HEK293 (cell line): ENCODE results near the gene TRMT44.

Source experiments
- CTCF ChIA-PET: fragments of 350-600 bp; formaldehyde crosslinking; extraction: SDS; loops from one replicate; lab custom pipeline; 2021; ENCODE audit warnings: antibody characterized with exemption; lab: Yijun Ruan, JAX
- POLR2A ChIA-PET: fragments of 300-600 bp; formaldehyde crosslinking; extraction: SDS; loops from one replicate; lab custom pipeline; 2020; ENCODE audit warnings: antibody characterized with exemption, inconsistent platforms; lab: Yijun Ruan, JAX
- H3K27ac ChIP-seq: fragments of 200-500 bp; sonication (Bioruptor generic); 2 replicates; pipeline ENCODE4 v1.5.1; 2014; ENCODE audit warnings: low read depth, low read length, control low read depth, inconsistent platforms; ENCODE audit errors: extremely low read depth
- H3K36me3 ChIP-seq, 2 experiments: fragments of 200-500 bp in 1 of 2; sonication (Bioruptor generic) in 1 of 2; 1 replicate in 1 of 2; 2 replicates in 1 of 2; pipeline ENCODE4 v1.5.1; 2014 to 2017; ENCODE audit warnings: inconsistent platforms in 2 of 2, low read length in 2 of 2; ENCODE audit not compliant: control insufficient read depth in 2 of 2, insufficient read depth in 1 of 2
- H3K4me1 ChIP-seq: fragments of 200-500 bp; sonication (Bioruptor generic); 2 replicates; pipeline ENCODE4 v1.5.1; 2014; ENCODE audit warnings: mild to moderate bottlenecking, low read length, inconsistent platforms; ENCODE audit not compliant: control insufficient read depth, insufficient read depth
- H3K4me3 ChIP-seq: 2 replicates; pipeline ENCODE4 v1.5.1; 2011; ENCODE audit warnings: low read depth, mild to moderate bottlenecking, control low read depth, low read length, moderate library complexity
- H3K9me3 ChIP-seq: fragments of 200-500 bp; sonication (Bioruptor generic); 2 replicates; pipeline ENCODE4 v1.5.1; 2014; ENCODE audit warnings: low read depth, low read length, inconsistent platforms; ENCODE audit not compliant: control insufficient read depth, insufficient read depth
- GLIS1 ChIP-seq: fragments of 450-650 bp; formaldehyde crosslinking; IDR thresholded peaks from 2 replicates; pipeline ENCODE4 v1.5.1; 2016; ENCODE audit warnings: missing biosample characterization, missing genetic modification characterization
- IKZF3 ChIP-seq: fragments of 450-650 bp; IDR thresholded peaks from 2 replicates; pipeline ENCODE4 v1.5.0; 2018; ENCODE audit warnings: missing biosample characterization, mild to moderate bottlenecking, missing genetic modification characterization, moderate library complexity
- KLF1 ChIP-seq: fragments of 450-650 bp; formaldehyde crosslinking; IDR thresholded peaks from 2 replicates; pipeline ENCODE4 v1.5.1; 2016; ENCODE audit warnings: missing biosample characterization, missing genetic modification characterization
- KLF10 ChIP-seq: fragments of 450-650 bp; IDR thresholded peaks from 2 replicates; pipeline ENCODE4 v1.5.1; 2018; ENCODE audit warnings: missing biosample characterization, mild to moderate bottlenecking, missing genetic modification characterization
- OVOL3 ChIP-seq: fragments of 450-650 bp; formaldehyde crosslinking; IDR thresholded peaks from 2 replicates; pipeline ENCODE4 v1.5.1; 2016; ENCODE audit warnings: missing biosample characterization, missing genetic modification characterization
- ZBTB7A ChIP-seq: fragments of 450-650 bp; formaldehyde crosslinking; IDR thresholded peaks from 2 replicates; pipeline ENCODE4 v1.5.1; 2016; ENCODE audit warnings: low read depth, missing biosample characterization, missing genetic modification characterization
- ZFP41 ChIP-seq: fragments of 450-650 bp; formaldehyde crosslinking; IDR thresholded peaks from 2 replicates; pipeline ENCODE4 v1.5.1; 2016; ENCODE audit warnings: missing biosample characterization, missing genetic modification characterization, borderline replicate concordance
- ZNF157 ChIP-seq: fragments of 450-650 bp; formaldehyde crosslinking; IDR thresholded peaks from 2 replicates; pipeline ENCODE4 v1.5.1; 2016; ENCODE audit warnings: missing biosample characterization, missing genetic modification characterization
- ZNF350 ChIP-seq: fragments of 450-650 bp; formaldehyde crosslinking; IDR thresholded peaks from 2 replicates; pipeline ENCODE4 v1.5.0; 2017; ENCODE audit warnings: missing biosample characterization, mild to moderate bottlenecking, missing genetic modification characterization
- ZNF394 ChIP-seq: fragments of 450-650 bp; formaldehyde crosslinking; IDR thresholded peaks from 2 replicates; pipeline ENCODE4 v1.5.1; 2016; ENCODE audit warnings: missing biosample characterization, missing genetic modification characterization, mild to moderate bottlenecking, moderate library complexity, borderline replicate concordance
- ZNF48 ChIP-seq: fragments of 450-650 bp; formaldehyde crosslinking; IDR thresholded peaks from 2 replicates; pipeline ENCODE4 v1.5.1; 2016; ENCODE audit warnings: missing biosample characterization, missing genetic modification characterization
- ZNF677 ChIP-seq: fragments of 450-650 bp; IDR thresholded peaks from 2 replicates; pipeline ENCODE4 v1.5.0; 2018; ENCODE audit warnings: missing biosample characterization, mild to moderate bottlenecking, missing genetic modification characterization, moderate library complexity
- ZSCAN23 ChIP-seq: fragments of 450-650 bp; formaldehyde crosslinking; IDR thresholded peaks from 2 replicates; pipeline ENCODE4 v1.5.1; 2016; ENCODE audit warnings: missing biosample characterization, missing genetic modification characterization
- TF ChIP-seq, protein P1 (sequence below): fragments of 450-650 bp; formaldehyde crosslinking; IDR thresholded peaks from 2 replicates; pipeline ENCODE4 v1.5.1; 2016; ENCODE audit warnings: missing biosample characterization, missing genetic modification characterization, low read depth
- TF ChIP-seq, protein P2 (sequence below): fragments of 450-650 bp; formaldehyde crosslinking; conservative IDR thresholded peaks from 2 replicates; pipeline ENCODE4 v1.5.1; 2016; ENCODE audit warnings: low read depth, missing biosample characterization, missing genetic modification characterization
- TF ChIP-seq, protein P3 (sequence below): fragments of 450-650 bp; formaldehyde crosslinking; IDR thresholded peaks from 2 replicates; pipeline ENCODE4 v1.5.1; 2017; ENCODE audit warnings: missing biosample characterization, missing genetic modification characterization
- TF ChIP-seq, protein P4 (sequence below): fragments of 450-650 bp; formaldehyde crosslinking; IDR thresholded peaks from 2 replicates; pipeline ENCODE4 v1.5.1; 2016; ENCODE audit warnings: missing biosample characterization, missing genetic modification characterization
- TF ChIP-seq, protein P5 (sequence below): fragments of 450-650 bp; formaldehyde crosslinking; IDR thresholded peaks from 2 replicates; pipeline ENCODE4; 2016; ENCODE audit warnings: missing biosample characterization, missing genetic modification characterization
- TF ChIP-seq, protein P6 (sequence below): fragments of 450-650 bp; formaldehyde crosslinking; IDR thresholded peaks from 2 replicates; pipeline ENCODE4 v1.5.1; 2016; ENCODE audit warnings: missing biosample characterization, missing genetic modification characterization

The TRMT44 gene

DNA sequence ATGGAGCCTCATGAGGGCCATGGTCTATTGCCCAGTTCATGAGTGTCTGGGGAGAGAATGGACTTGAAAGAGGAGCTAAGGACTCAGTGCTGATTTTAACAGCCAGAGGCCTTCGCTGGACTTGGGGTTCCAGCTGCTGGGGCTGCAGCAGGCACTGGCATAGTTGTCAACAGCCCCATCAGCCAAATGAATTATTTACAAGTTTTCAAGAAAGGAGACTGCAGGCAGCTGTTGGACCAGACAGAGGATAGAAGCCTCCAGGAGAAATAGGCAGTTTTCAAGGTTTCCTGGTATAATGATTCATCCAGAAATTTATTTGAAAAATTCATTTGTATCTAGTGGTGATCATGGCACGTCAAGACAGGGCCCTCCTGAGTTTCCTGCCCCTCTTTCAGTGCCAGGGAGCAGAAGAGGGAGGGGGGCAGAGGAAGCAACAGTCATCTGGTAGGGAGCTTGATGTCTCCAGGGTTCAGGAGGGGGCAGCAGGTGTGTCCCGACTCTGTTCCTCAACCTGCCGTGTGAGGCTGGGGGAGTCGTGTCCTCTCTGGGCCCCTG lies 76.5 kb downstream of the TRMT44 start (continued):
- TF ChIP-seq, protein P1, sequence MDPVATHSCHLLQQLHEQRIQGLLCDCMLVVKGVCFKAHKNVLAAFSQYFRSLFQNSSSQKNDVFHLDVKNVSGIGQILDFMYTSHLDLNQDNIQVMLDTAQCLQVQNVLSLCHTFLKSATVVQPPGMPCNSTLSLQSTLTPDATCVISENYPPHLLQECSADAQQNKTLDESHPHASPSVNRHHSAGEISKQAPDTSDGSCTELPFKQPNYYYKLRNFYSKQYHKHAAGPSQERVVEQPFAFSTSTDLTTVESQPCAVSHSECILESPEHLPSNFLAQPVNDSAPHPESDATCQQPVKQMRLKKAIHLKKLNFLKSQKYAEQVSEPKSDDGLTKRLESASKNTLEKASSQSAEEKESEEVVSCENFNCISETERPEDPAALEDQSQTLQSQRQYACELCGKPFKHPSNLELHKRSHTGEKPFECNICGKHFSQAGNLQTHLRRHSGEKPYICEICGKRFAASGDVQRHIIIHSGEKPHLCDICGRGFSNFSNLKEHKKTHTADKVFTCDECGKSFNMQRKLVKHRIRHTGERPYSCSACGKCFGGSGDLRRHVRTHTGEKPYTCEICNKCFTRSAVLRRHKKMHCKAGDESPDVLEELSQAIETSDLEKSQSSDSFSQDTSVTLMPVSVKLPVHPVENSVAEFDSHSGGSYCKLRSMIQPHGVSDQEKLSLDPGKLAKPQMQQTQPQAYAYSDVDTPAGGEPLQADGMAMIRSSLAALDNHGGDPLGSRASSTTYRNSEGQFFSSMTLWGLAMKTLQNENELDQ (tag by site-specific recombination), result no peak
- TF ChIP-seq, protein P2, sequence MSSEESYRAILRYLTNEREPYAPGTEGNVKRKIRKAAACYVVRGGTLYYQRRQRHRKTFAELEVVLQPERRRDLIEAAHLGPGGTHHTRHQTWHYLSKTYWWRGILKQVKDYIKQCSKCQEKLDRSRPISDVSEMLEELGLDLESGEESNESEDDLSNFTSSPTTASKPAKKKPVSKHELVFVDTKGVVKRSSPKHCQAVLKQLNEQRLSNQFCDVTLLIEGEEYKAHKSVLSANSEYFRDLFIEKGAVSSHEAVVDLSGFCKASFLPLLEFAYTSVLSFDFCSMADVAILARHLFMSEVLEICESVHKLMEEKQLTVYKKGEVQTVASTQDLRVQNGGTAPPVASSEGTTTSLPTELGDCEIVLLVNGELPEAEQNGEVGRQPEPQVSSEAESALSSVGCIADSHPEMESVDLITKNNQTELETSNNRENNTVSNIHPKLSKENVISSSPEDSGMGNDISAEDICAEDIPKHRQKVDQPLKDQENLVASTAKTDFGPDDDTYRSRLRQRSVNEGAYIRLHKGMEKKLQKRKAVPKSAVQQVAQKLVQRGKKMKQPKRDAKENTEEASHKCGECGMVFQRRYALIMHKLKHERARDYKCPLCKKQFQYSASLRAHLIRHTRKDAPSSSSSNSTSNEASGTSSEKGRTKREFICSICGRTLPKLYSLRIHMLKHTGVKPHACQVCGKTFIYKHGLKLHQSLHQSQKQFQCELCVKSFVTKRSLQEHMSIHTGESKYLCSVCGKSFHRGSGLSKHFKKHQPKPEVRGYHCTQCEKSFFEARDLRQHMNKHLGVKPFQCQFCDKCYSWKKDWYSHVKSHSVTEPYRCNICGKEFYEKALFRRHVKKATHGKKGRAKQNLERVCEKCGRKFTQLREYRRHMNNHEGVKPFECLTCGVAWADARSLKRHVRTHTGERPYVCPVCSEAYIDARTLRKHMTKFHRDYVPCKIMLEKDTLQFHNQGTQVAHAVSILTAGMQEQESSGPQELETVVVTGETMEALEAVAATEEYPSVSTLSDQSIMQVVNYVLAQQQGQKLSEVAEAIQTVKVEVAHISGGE (tag by site-specific recombination), result no peak
- TF ChIP-seq ZBTB7A (tag by site-specific recombination) (no peak), KLF1 (tag by site-specific recombination) (no peak)
- TF ChIP-seq, protein P3, sequence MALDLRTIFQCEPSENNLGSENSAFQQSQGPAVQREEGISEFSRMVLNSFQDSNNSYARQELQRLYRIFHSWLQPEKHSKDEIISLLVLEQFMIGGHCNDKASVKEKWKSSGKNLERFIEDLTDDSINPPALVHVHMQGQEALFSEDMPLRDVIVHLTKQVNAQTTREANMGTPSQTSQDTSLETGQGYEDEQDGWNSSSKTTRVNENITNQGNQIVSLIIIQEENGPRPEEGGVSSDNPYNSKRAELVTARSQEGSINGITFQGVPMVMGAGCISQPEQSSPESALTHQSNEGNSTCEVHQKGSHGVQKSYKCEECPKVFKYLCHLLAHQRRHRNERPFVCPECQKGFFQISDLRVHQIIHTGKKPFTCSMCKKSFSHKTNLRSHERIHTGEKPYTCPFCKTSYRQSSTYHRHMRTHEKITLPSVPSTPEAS (tag by site-specific recombination), result no peak
- TF ChIP-seq, all 188 proteins: peak for 0

DNA sequence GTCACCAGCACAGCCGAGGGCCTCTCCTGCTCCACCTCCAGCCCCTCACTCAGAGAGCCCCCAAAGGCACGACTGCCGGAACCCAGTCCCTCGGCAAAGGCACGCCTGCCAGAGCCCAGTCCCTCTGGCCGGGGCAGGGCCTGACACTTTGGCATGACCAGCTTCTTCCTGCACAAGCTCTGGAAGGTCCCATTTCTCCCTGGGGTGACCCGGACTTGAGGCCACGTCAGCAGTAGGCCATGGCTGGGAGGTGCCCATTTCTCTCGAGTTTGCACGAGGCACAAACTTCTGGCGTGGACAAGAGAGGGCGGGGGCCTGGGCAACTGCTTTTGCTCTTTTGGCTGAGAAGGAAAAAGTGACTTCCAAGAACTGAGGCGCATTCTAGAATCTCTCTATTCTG lies 77.4 kb downstream of the TRMT44 start:
- CTCF ChIA-PET, result no interaction called here
- no peaks in the 10 kb centered on the region for H3K4me1 ChIP-seq
- POLR2A ChIA-PET, result no interaction called here
- no peaks in the 10 kb centered on the region for H3K9me3 ChIP-seq
- no peak overlapping the region for H3K4me3 ChIP-seq
- no peaks in the 10 kb centered on the region for H3K36me3 ChIP-seq
- TF ChIP-seq OVOL3 (tag by site-specific recombination), result no peak
- no peak for TF ChIP-seq KLF10 (tag by site-specific recombination)
- TF ChIP-seq, protein P4, sequence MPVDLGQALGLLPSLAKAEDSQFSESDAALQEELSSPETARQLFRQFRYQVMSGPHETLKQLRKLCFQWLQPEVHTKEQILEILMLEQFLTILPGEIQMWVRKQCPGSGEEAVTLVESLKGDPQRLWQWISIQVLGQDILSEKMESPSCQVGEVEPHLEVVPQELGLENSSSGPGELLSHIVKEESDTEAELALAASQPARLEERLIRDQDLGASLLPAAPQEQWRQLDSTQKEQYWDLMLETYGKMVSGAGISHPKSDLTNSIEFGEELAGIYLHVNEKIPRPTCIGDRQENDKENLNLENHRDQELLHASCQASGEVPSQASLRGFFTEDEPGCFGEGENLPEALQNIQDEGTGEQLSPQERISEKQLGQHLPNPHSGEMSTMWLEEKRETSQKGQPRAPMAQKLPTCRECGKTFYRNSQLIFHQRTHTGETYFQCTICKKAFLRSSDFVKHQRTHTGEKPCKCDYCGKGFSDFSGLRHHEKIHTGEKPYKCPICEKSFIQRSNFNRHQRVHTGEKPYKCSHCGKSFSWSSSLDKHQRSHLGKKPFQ (tag by site-specific recombination), result no peak
- no peak for TF ChIP-seq ZNF350 (tag by site-specific recombination)
- no peak for TF ChIP-seq IKZF3 (tag by site-specific recombination)
- no peak for TF ChIP-seq ZNF157 (tag by site-specific recombination)
- TF ChIP-seq ZNF48 (tag by site-specific recombination), result no peak
- no peak for TF ChIP-seq ZSCAN23 (tag by site-specific recombination)
- no peak for TF ChIP-seq ZFP41
- no peak for TF ChIP-seq ZNF394 (tag by site-specific recombination)
- TF ChIP-seq, protein P5, sequence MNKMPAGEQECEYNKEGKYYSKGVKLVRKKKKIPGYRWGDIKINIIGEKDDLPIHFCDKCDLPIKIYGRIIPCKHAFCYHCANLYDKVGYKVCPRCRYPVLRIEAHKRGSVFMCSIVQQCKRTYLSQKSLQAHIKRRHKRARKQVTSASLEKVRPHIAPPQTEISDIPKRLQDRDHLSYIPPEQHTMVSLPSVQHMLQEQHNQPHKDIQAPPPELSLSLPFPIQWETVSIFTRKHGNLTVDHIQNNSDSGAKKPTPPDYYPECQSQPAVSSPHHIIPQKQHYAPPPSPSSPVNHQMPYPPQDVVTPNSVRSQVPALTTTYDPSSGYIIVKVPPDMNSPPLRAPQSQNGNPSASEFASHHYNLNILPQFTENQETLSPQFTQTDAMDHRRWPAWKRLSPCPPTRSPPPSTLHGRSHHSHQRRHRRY (tag by site-specific recombination), result no peak
- no peak for TF ChIP-seq ZNF677 (tag by site-specific recombination)
- TF ChIP-seq GLIS1 (tag by site-specific recombination), result no peak
- TF ChIP-seq, protein P6, sequence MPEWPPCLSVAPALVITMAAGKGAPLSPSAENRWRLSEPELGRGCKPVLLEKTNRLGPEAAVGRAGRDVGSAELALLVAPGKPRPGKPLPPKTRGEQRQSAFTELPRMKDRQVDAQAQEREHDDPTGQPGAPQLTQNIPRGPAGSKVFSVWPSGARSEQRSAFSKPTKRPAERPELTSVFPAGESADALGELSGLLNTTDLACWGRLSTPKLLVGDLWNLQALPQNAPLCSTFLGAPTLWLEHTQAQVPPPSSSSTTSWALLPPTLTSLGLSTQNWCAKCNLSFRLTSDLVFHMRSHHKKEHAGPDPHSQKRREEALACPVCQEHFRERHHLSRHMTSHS (tag by site-specific recombination), result no peak
- H3K27ac ChIP-seq, result no peak overlapping the region
